ENCODE measurements around the gene DPT.

- TF ChIP-seq EZH2 (IDR thresholded peaks at IDR 0.05): no peak
- no peak for TF ChIP-seq POLR2AphosphoS5 (IDR thresholded peaks at IDR 0.05; ENCODE audit: borderline replicate concordance, low read depth, low read length)
- no peak for TF ChIP-seq FOXP2 (optimal IDR thresholded peaks at IDR 0.05; ENCODE audit: control extremely low read depth, extremely low read length, insufficient read depth)
These were observed 57.2 kb downstream of the DPT start for GRCh38 chr1:168671782-168672181.

Measured in SK-N-MC (cell line).